Hippocampal formation (tissue), 2 donors: ENCODE results near the gene TCF12.

Experiments
- DNase-seq, 2 donors: peaks; one replicate each; lab custom pipeline; 2025; lab: John Stamatoyannopoulos, UW

TCF12 gene

DNA sequence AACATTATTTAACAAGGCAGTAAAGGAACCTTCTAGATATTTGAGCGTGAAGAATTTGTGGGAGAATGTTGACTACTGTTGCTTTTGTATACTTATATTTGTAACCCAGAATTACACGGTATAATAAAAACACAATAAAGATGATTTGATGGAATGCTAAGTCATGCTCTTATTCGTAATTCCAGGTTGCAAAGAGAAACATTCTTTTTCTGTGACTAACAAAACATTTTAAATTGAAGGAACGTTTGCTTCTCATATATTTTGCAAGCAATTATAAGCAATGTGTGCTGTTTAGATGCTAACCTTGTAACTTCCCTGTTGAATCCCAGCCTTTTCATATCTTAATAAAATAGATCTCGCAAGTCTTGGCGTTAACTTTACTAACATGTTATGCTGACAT lies 333.5 kb downstream of the TCF12 start:
- DNase-seq: no peak

DNA sequence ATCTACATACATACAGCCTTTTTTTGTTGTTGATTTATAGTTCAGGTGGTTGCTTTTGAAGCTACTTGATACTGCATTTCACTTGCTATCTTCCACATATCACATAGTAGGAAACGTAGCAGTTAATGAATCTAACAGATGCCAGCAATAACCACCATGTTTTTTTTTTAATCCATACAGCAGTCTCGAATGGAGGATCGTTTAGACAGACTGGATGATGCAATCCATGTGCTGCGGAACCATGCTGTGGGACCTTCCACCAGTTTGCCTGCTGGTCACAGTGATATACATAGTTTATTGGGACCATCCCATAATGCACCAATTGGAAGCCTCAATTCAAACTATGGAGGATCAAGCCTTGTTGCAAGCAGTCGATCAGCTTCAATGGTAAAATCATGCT lies 334.6 kb downstream of the TCF12 start:
- no peak for DNase-seq

DNA sequence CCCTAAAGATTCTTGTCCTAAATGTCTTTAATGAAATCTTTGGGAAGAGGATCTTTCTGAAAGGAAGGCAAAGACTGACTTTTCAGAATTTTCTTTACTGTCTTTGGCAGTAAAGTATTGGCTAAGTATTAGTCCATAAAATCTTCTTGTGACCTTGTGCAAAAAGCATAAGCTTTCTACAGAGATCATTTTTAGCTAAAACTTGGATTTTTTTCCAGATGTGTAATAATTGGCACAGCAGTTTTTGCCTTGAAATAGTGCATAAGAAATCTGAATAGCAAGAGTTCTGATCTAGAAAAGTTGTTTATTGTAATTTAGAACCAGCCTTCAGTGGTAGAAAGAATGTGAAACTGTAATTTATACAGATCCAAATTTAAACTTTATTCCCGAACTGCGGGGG lies 335.1 kb downstream of the TCF12 start:
- DNase-seq: no peak

DNA sequence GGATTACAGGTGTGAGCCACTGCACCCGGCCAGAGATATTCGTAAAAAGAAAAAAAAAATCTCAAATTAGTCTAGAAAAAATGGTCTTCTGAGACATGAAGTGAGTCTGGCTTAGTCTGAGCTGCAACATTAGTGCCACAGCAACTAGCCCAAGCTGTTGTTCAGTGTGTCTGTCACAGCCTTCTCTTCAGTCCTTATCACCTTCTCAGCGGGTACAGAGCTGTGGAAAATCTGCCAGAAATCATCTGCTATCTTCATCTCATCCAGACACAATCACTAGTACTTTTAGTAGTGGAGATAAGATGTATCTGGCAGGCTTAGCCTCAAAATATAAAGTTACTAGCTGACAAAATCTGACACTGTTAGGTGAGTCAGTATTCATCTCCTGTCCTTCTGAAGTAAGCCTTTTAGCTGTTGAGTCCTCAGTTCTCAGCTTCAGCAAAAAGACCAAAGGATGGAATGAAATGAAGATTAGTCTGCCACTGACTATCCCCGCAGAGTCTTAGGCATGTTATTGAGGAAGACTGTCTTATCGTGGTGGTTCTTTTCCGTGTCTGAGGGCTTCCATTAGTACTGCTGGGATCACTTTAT lies 337.4 kb downstream of the TCF12 start:
- DNase-seq: no peak

DNA sequence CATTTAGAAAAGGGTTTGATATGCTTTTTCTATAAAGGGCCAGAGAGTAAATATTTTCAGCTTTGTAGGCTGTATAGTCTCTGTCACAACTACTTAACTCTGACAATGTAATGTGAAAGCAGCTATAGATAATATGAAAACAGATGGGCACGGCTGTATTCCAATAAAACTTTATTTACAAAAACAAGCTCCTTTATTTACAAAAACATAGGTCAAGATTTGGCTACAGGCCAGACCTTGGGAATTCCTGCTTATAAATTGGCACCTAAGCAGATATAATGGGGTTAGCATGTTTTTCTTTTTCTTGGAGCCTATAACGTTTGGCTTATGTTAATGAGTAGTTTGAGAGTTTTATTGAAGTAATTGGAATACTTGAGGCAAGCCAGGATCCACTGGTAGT lies 338.5 kb downstream of the TCF12 start:
- no peak for DNase-seq

DNA sequence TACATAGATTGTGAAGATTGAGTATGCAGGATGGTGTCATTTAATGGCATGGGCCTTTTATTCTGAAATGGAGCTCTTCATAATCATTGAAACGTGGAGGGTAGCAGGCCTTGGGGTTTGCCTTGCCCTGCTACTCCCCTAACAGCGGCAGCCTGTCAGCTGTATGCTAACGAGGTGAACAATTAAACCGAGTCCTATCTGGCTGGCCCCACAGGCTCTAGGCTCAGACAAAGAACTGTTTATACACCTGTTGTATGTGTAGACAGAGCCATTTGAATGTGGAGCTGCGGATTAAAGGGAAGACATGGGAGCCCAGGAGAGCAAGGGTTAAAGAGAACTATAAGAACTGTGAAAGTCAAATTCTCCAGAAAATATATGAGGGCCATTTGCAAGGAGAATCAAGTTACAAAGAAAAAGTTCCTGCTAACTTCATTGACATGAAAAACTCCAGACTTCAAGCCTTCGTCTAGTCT lies 341.2 kb downstream of the TCF12 start:
- DNase-seq: no peak

DNA sequence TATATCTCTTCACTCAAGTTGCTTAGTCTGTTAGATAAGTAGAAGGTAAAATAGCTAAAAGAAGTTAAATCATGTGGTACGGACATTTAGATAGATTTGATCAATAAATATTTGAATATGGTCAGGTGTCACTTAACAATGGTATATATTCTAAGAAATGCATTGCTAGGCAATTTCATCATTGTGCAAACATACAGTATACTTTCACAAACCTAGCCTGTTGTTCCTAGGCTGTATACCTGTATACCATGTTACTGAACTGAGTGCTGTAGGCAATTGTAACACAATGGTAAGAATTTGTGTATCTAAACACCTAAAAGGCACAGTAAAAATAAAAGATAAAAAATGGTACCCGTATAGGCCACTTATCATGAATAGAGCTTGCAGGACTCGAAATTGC lies 345.1 kb downstream of the TCF12 start:
- DNase-seq: no peak

DNA sequence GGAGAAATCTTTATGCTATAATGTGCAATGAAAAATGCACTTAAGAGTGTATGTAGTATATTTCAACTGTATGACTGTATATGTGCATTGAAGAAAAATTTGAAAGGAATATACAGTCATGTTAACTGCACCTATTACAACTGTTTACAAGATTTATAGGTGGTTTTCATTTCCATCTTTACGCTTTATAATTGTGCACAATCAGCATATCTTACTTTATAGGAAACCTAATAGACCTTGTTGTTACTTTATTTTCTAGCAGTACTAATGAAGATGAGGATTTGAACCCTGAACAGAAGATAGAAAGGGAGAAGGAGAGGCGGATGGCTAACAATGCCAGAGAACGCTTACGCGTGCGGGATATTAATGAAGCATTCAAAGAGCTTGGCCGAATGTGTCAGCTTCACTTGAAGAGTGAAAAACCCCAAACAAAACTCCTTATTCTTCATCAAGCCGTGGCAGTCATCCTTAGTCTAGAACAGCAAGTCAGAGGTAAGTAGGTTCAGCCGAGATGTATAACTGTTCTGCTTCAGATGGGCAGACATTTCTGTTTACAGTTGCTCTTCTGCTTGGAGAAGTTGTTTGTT lies 354.4 kb downstream of the TCF12 start:
- DNase-seq: no peak

DNA sequence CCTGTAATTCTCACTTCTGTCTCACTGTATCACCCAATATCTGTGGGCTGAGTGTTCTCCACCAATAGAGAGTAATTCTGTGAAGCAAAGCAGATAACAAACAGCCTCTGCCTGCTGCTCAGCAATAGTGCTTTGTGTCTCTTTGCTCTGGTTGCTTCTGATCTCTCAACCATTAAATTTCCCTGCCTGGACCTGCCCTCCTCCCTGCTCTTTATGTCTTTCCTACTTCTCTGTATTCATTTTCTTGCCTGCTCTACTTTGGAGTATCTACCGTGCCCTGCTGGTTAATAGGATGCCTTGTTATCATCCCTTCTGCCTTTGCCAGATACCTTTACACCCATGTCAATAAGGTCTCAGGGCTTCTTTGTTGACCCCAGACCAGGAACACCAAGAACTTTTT lies 355.0 kb downstream of the TCF12 start:
- DNase-seq: no peak

DNA sequence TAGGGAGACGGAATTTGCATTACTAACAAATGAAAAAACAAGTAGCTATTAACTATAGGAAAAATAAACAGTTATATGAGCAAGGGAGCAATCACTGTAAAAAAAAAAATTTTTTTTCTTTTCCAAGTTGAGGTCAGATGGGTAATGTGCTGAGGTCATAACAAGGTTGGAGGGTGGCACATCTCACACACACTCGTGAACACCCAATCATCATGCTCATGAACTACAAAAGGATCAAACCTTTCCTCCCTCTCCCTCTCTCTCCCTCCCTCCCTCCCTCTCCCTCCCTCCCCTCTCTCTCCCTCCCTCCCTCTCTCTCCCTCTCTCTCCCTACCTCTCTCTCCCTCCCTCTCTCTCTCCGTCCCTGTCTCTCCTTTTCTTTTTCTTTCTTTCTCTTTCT lies 360.0 kb downstream of the TCF12 start:
- DNase-seq: no peak

DNA sequence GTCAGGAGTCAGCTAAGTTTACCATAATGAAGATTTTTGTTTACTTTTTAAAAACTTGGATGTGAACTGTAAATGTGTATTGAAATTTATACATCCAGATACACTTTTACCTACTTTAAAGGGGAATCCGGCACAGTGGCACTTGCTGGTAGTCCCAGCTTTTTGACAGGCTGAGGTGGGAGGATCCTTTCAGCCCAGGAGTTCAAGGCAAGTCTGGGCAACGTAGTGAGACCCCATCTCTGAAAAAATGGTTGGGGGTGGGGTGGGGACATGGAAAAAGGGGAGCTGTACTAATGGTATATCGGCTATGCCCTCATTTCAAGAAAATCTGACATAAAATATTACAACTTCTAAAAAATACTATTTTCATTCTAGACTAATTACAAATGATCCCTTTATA lies 362.0 kb downstream of the TCF12 start:
- no peak for DNase-seq

DNA sequence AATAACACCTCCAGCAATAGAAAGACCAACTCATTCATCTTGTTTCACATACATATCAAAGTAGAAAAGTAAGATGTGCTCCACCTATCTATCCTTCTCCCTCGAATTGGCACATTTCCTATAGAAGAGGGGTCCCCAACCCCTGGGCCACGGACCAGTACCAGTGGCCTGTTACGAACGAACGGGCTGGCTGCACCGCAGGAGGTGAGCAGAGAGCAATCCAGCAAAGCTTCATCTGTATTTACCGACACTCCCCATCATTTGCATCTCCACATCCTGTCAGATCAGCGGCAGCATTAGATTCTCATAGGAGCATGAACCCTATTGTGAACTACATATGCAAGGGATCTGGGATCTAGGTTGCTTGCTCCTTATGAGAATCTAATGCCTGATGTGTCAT lies 362.9 kb downstream of the TCF12 start:
- no peak for DNase-seq

DNA sequence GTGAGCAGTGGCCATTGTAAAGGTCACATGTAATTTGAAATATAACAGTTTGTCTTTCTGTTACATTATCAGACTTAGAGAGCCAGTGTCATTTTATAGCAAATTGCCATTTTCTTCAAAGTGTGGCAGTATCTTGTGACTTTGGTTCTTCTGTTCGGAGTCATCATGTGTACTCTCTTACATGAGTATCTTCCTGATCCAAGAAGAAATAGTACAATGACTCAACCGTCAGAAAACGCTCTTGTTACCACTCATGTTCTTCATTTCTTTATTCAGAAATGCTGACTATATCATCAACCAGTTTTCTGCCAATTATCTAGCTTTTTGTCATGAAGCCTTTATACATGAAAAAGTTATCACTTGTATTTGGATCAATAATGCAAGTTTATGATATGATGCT lies 364.2 kb downstream of the TCF12 start:
- no peak for DNase-seq

DNA sequence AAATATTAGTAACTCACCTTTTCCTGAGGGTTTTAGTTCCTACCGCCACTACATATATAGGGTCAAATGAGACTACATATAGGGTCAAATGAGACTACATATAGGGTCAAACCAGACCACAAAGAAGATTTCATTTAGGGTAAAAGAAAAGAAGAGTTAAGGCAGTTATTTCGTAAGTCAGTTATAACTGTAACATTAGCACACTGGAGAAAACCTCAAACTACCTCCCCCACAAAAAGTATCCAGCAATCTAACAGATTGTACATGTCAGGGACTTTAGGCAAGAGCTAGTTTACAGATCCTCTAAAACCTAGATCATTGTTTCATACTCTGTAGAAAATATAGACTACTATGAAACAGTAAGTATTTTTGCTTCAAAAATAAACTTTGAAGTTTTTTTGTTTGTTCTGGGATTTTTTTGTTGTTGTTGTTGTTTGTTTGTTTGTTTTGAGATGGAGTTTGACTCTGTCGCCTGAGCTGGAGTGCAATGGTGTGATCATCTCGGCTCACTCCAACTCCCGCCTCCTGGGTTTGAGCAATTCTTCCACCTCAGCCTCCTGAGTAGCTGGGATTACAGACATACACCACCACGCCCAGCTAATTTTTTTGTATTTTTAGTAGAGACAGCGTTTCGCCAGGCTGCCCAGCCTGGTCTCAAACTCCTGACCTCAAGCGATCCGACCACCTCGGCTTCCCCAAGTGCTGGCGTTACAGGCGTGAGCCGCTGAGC lies 365.5 kb downstream of the TCF12 start:
- DNase-seq: no peak

DNA sequence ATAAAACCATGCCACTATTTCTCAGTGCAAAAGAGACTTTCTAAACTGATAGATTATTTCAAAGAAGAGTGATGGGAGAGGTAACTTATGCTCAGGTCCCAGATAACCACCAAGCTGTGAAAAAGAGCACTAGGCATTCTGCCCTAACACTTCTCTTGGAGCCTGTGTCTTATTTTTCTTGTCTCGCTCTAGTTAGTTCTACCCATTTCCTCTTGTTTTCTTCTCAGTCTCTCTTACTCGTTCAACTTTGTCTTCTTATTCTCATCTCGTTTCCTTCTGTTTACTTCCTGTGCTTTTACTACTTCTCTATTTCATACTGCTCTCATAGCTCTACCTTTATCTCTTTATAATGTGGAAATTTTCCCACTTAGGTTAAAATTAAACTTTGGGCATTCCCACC lies 366.1 kb downstream of the TCF12 start:
- no peak for DNase-seq

DNA sequence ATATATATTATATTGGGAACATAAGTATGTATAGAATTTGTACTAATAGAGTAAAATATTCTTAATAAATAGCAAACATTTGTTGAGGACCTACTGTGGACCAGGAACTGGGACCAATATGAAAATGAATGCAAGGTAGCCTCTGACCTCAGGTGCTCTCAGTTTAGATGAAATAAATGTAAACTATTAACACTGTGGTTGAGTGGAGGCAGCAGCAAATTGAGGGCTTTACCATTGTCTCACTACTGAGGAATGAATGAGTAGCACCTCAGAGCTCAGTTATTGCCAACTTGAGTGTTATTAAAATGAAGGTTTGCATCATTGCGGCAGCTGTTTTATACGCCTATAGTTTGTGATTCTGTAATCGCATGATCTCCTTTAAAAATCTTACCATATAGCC lies 366.9 kb downstream of the TCF12 start:
- DNase-seq: no peak

DNA sequence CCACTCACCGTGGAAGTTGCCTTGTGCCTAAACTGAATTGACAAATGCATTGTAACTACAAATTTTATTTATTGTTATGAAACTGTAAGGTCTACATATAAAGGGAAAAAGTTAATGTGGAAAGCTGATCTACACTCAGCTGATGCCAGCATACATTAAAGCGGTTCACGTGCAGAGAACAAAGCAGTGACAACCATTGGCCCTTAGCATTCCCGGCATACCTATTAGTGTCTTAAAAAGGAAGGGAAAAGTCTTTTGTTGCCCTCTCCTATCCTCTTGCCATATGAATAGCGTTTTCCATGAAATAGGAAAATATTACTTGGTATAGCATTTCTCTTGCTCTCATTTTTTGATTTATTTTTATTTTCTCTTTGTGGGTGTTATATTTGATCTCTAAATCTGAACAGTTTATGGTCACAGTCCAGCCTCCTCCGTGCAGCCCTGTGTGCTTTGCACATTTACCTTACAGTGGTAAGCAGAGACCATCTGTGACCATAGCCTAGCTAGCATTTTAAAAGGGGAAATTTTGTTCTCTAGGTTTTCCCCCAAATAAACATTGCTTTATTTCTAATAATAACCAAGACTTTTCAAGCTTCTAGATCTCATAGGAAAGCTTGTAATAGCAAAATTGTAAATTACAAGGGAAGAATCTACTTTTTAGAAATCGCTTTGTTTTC lies 368.1 kb downstream of the TCF12 start:
- DNase-seq: no peak

DNA sequence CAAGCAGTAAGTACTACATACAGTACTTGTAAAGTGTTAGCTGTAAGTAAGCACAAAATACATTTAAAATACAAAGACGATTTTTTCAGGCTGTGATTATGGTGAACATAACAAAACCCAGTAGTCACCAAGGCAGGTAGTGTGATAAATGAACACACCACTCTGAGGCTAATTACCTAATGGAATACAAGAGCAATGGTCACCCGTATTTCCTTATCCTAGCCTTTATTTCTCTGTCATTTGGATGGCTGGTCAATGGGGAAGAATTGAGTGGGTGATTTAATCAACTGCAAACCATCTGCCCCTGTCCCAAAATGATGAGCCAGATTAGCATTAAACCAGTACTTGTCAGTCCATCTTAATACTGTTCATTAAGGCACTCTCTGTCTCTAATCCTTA lies 368.7 kb downstream of the TCF12 start:
- no peak for DNase-seq

DNA sequence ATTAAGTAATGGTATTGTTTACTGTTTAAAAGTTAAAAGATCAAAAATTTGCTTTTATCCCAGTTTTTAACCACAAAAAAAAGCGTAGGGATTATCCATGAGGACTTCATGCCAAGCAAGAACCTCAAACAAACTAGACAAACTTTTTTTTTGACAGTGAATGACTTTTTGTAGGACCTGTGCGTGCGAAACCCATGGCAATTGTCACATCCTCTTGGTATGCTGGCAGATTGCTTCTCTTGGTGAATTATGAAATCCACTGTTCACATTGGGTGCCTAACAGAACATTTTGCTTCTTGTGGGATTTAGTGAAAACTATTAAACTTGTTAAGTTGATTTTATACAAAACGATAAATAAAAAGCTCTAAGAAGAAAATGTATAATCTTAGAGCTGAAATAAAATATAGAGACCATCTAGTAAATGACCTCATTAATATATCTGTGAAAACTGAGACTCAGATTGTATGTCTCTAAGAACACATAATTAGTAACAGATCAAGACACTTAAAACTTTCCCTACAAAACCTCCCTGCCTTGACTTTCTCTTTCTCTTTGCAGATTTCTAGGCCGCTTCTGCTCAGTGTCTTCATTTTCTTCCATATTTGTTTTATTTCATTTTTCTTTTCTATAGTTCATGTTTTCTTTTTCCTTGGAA lies 370.6 kb downstream of the TCF12 start:
- no peak for DNase-seq

DNA sequence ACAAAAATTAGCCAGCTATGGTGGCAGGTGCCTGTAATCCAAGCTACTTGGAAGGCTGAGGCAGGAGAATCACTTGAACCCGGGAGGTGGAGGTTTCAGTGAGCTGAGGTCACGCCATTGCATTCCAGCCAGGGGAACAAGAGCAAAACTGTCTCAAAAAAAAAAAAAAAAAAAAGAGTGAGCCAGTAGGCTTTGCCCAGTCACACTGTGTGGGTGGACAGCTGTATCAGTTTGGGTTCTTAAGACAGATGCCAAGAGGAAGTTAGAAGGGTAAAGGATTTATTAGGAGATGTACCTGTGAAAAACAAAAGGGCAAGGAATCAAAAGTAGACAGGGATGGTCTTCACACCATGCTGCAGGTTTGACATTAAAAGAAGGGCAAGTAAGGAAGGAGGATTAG lies 371.7 kb downstream of the TCF12 start:
- no peak for DNase-seq

DNA sequence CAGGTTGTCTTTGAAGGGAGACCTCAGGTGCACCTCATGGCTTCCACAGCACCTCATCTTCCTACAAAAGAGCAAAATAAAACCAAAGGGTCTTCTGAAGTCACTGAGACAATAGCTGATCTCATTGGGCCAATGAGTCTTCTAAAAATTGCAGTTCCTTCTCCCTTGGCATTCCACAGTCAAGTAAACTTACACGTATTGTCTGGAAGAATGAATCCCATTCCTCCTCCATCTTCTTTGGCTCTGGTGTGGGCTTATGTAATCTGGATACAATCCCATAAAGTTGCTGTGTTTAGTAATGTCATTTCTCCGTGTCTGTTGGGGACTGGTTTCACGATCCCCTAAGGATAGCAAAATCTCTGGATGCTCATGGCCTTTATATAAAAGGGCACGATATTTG lies 372.4 kb downstream of the TCF12 start:
- no peak for DNase-seq

DNA sequence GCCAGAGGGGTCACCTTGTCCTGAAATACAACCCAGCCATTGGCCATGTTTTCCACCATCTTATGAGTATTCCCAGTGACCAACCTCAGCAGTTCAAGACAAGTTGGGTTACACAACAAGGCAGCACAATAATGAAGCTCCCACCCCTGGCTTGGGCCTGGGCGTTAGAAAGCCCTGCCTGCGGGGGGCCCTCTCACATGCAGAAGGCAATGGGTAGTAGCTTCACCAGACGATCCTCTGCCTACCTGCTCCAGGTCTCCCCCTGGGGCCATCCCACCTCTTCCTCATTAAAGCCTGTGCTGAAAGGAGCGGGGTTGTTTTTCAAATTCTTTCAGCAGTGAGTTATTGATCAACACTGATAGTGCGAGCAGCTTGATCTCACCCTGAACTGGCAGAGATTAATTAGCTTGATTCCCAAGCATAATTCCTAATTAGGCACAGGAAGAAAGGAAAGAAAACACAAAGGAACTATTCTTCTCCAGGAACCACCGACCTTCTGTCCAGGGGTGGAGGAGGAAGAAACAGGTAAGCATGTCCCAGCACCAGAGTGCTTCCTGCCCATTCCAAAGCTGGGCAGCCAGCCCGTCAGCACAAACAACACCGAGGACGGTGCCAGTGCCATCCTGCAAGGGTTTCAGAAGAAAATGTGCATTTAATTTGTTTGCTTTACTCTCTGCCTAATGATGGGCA lies 378.2 kb downstream of the TCF12 start:
- no peak for DNase-seq
